NCI-H446 (cell line): ENCODE data around the gene DHCR7.
A peak's percentile ranks its signal among the peaks of the same experiment; 100 is the strongest.

Source experiments
- DNase-seq, 2 experiments: peaks; one replicate each; lab custom pipeline; 2025; lab: John Stamatoyannopoulos, UW

The DHCR7 gene, protein sequence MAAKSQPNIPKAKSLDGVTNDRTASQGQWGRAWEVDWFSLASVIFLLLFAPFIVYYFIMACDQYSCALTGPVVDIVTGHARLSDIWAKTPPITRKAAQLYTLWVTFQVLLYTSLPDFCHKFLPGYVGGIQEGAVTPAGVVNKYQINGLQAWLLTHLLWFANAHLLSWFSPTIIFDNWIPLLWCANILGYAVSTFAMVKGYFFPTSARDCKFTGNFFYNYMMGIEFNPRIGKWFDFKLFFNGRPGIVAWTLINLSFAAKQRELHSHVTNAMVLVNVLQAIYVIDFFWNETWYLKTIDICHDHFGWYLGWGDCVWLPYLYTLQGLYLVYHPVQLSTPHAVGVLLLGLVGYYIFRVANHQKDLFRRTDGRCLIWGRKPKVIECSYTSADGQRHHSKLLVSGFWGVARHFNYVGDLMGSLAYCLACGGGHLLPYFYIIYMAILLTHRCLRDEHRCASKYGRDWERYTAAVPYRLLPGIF

DNA sequence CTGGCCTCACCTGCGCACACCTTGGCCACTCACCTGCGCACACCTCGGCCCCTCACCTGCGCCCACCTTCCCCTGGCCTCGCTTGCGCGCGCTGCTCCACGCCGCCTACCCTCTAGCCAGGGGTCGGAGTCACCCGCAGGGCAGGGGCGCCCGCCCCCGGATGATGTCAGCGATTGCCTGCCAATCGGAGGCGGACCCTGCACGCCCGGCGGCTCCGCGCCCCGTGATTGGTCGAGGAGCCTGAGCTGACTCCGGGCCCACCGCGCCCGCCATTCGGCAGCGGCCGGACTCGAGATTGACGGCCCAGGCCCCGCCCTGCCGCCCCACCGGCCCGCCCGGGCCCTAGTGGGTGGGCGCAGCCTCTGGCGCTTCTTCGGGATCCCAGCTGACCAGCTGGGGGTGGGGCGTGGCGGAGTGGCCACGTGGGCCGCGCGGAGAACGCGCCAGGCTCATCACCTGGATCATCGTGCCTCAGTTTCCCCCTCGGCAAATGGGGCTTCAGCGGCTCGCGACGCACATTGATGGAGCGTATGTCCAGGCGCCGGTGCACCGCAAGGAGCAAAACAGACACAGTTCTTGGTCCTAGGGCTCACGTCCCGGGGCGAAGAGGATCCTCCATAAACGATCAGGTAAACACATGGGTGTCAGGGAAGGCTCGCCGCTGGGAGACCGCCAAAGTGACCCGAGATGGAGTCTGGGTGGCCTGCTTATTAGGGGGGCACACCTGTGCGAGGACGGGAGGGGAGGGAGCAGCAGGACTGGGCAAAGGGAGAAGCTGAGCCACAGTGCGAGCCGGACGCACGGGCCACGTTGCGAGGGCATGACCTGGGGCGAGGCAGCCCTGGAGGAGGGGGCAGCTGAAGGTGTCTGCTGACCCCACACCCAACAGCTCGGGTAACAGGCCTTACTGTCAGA is at the start of gene DHCR7:
Gene DHCR7 (minus strand): TSS at position 137 of the 915 bp plus-strand sequence. CDS start 3,441 bp downstream, outside the sequence.
- DNase-seq: peak; percentile 87 to 98

DNA sequence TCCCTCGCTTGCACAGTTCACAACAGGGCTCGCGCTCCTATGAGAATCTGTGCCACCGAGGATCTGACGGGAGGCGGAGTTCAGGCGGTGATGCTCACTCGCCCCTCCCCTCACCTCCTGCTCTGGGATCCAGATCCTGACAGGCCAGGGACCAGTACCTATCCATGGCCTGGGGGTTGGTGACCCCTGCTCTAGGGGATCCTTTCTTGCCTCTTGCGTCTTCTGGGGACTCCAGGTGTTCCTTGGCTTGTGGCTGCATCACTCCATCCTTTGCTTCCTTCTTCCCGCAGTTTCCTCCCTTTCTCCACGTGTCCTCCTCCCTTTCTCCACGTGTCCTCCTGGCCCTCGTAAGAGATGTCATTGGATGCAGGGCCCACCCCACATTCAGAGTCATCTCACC is 48.2 kb upstream of the DHCR7 start:
- DNase-seq: no peak

DNA sequence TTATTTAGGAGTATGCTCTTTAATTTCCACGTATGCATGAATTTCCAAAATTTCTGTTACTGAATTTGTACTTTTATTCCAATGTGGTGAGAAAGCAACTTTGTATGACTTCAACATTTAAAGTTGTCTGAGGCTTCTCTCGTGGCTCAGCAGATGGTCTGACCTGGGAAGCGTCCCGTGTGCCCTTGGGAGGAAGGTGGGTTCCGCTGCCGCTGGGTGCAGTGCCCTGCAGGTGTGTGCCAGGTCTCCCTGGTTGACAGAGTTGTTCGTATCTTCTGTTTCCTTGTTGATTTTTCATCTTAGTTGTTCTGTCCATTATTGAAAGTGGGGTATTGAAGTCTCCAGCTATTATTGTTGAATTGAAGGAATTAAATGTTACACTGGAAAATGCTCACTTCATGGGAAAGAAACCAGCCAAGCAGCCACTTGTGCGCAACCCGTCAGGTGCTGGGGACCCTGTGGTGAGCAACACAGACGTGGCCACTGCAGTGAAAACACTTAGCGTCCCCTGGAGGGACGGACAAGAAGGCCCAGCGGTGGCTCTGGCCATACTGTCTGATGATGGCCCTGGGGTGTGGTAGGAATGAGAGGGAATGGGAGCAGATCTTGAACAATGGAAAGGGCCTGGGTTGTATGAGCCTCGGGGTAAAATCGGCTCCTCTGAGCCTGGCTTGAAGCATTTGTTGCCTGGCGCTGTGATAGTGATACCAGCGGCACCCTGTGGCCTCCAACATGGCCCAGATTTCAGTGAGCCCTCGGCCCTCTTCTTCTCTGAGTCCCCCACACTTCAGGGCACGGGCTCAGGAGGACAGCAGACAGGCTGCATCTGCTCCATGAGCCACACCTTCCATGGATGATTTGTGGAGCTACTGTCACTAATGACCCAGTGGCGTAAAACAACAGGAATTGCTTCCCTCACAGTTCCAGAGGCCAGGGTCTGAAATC is 47.4 kb upstream of the DHCR7 start:
- DNase-seq: no peak

DNA sequence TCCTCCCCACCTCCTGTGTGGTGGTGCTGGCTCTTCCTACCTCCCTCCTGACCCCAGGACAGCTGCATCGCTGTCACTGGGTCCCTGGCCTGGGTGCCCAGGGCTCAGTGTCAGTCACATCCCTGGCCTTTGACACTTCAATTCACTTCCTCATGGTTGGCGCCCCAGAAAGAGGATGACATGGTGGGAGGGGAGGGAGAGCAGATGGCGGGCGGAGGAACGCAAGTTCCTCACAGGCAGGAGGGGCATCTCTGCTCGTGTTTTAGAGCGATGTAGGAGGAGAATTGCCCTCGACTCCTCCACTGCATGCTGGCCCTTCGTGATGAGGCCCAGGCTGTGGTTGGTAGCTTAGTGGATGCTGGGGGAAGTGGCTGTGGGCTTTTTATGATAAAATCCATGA is 43.7 kb upstream of the DHCR7 start:
- no peak for DNase-seq

DNA sequence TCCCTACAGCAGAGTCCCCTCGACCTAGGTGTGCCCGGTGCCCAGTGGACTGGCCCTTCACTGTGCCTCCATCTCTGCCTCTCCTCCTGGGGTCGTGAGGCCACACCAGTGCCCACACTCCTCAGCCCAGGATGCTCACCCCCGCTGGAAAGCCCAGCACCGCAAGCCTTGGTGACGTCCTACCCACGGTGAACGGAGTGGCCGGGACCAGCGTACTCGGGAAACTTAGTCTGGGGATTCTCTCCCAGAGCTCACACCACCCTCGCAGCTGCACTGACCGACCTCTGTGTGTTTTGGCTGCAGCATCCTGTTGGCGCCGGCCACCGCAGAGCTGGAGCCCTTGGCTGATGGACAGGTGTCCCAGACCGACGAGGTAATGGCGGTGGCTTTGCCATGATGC is 43.3 kb upstream of the DHCR7 start:
- no peak for DNase-seq

DNA sequence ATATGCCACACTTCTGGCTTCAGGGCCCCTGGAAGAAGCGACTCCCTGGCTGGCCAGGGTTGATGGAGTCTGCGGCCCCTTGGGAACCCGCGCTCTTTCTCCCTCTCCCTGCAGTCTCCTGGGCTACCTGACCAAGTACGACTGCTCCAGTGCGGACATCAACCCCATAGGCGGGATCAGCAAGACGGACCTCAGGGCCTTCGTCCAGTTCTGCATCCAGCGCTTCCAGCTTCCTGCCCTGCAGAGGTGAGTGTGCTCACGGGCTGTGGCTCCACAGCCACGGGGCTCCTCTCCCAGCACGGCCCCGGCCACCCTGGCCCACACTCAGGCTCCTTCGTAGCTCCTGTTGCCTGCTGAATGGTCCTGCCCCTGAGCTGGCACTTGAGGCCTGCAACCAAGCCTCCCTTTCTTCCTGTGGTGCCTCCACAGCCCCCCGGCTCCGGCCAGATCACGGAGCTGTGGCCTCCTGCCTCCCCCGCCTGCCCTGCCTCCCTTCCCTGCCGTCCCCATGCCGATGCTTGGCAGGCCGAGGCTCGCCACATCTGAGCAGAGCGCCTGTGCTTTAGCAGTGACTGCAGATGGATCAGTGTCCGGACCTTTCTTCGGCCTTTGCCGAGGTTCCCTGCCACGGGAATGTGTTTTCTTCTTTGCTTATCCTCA is 42.7 kb upstream of the DHCR7 start:
- no peak for DNase-seq

DNA sequence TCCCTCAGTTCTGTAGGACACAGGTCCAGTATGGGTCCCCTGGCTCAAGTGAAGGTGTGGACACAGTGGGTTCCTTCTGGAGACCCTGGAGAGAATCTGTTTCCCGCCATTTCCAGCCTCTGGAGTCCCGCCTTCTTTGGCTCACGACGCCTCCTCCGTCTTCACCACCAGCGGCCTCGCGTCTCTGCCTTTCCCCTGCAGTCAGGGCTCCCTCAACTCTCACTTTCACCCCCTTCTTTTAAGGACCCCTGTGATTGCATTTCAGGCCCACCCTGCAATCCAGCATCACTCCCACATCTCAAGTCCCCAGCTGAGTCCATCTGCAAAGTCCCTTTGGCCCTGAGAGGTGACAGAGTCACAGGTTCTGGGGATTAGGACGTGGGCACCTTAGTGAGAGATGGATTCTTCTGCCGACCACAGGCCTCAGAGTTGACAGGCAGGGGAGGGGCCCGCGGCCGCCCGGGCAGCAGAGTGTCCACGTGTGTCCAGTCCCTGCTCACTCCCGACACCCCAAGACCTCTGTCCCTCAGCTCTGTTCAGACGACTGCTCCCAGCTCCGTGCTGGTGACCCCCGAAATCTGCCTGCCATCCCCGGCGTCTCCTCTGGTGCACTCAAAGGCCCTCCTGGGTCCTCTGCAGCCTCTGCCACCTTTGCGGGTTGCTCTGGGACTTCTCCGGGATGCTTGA is 42.0 kb upstream of the DHCR7 start:
- DNase-seq: no peak

DNA sequence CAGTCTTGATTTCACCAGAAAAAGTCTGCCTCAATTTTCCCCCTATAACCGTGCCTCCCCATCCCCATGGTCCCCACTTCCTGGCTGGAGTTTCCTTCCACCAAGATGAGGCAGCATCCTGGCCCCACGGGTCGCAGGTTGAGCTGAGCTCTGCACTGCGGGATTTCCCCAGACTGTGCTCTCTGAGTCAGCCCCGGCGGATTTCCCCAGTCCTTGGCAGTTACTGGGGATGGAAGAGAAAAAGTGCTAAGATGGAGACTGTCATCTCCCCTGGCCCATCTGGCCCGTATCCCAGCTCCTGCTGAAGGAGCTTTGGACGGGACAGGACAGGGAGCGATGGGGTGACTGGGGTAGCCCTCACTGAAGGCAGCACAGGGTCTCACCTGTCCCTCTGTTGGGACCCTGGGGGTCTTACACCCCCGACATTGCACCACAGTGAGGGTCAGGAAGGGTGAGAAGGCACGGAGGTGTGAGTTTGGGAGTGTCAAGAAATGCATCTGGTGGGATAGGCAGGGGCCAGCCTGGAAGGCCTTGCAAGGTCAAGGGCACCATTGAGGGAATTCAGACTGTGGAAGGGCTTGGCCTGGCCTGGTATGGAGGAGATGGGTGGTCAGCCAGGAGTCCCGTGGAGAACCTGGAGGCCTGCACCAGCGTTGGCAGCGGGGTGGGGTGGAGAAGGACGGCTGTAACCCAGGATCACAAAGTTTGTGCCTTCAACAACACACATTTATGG is 41.3 kb upstream of the DHCR7 start:
- DNase-seq: no peak

DNA sequence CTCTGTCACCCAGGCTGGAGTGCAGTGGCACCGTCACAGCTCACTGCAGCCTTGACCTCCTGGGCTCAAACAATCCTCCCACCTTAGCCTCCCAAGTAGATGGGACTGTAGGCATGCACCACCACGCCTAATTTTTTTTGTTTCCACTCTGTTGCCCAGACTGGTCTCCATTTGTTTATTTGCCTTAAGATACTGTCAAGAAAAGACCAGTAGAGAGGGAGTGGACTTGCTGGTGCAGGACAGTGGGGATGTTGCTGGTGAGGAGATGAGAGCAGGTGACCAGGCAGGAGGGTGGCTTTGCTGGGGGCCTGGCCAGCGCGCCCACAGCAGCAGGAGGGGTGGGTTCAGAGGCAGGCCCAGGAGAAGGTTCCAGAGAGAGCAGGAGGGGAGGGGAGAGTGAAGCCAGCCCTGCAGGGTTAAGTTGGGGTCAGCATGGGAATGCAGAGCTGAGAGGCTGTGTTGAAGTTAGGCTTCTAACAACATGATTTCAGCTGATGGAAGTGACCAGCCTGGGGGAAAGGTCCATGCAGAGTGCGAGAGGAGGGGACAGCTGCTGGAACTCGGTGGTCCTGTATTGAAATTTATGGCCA is 40.6 kb upstream of the DHCR7 start:
- no peak for DNase-seq

DNA sequence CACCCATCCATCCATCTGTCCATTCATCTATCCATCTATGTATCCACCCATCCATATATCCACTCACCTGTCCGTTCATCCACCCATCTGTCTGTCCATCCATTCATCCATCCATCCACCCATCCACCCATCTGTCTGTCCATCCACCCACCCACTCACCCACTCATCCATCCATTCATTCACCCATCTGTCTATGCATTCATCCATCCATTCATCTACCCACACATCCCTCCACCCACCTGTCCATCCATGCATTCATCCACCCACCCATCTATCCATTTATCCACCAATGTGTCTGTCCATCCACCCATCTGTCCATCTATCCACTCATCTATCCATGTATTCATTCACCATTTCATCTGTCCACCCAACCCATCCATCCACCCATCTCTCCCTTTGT is 38.1 kb upstream of the DHCR7 start:
- no peak for DNase-seq

DNA sequence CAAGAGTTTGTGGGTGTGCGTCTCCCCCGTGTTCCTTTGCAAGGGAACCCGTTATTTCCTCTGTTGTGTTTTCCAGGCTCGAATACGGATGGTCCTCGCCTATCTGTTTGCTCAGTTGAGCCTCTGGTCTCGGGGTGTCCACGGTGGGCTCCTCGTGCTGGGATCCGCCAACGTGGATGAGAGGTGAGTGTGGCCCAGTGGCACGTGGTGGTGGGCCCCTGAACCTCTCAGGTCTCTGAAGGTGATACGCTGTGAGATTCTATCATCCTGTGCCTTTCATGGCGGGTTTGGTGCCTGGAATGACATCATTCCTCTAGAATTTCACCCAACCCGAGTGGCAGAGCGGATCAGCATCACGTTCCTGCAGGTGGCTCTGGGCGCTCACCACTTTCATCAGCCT is 37.3 kb upstream of the DHCR7 start:
- no peak for DNase-seq

DNA sequence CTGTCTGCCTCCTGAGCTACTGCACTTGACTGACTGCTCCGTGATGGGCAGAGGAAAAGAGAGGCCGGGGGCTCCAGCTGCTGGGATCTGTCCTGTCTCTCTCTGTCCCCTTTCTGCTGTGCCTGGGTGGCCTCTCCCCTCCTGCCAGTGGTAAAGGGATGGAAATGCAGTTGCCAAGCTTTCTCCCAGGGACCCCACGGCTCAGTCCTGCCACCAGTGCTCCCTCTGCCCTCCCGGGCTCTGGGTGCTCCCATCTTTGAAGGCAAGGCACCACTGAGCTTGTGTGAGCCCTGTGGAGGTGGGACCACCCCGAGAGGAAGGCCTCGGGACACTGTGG is 36.8 kb upstream of the DHCR7 start:
- no peak for DNase-seq

DNA sequence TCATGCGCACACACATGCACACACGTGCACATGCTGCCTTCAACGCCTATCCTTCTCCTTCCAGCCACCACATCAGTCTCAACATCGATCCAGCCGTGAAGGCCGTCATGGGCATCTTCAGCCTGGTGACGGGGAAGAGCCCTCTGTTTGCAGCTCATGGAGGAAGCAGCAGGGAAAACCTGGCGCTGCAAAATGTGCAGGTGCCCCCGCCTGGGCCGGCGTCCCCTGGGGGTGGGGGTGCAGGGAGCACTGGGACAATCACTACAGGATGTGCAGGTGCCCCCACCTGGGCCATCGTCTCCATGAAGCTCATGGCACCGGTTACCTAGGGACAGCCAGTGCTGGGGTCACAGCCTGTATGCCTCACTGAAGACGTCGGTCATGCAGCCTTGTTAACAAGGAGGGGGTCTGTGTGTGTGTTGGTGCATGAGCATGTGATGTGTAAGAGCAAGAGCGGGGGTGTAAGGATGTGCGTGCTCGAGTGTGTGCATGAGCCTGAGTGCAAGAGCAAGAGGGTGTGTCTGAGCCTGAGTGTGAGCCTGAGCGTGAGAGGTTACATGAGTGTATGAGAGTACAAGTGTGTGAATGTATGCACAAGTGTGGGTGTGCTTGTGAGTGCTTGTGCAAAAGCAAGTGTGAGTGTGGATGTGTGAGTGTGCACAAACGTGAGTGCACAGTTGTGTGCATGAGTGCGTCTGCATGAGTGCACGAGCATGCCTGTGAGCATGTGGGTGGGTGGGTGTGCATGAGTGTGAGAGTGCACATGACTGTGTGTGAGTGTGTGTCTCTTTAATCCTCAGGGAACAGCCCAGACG is 36.3 kb upstream of the DHCR7 start:
- no peak for DNase-seq

DNA sequence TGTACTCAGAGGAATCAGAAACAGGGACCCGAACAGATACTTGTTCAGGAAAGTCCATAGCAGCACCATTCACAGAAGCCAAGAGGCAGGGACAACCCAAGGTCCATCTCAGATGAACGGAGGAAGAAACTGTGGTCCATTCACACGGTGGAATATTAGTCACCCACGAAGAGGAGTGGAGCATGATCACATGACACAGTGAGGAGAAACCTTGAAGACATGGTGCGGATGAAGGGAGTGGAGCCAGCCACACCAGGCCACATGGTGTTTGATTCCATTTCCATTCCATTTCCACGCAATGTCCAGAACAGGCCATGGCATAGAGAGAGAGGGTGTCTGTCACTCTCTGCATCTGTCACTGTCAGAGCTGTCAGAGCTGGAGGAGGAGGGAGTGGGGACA is 35.5 kb upstream of the DHCR7 start:
- DNase-seq: no peak

DNA sequence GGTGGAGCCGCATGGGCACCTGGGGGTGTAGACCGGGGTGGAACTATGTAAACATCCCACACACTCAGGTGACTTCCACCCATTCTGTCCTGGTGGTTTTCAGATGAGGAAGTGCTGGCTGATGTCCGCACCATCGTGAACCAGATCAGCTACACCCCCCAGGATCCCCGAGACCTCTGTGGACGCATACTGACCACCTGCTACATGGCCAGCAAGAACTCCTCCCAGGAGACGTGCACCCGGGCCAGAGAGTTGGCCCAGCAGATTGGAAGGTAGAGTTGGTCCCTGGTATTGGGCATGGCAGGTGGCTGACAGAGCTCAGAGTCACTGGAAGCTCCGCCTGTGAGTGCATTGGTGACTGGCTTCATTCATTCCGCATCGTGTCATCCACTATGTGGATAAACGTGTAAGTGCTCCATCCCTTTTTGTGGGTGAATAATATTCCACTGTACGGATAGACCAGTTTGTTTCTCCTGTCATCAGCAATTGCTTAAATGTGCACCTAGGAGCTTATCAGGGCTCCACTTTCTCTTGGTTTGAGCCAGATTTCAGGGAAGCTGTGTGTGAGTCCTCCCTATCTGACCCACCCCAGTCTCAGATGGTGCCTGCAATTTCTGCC is 34.7 kb upstream of the DHCR7 start:
- no peak for DNase-seq

DNA sequence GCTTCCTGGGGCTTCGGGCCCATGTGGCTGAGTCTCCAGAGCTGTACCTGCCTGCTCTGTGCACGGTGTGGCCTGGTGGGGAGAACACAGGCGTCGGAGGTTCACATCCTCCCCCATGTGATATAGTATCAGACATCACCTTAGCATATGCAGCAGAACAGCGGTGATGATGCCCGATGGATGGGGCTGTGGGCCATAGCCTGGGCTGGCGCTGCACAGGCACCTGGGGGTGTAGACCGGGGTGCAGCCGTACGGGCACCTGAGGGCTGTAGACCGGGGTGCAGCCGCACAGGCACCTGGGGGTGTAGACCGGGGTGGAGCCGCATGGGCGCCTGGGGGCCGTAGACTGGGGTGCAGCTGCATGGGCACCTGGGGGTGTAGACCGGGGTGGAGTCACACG is 34.0 kb upstream of the DHCR7 start:
- DNase-seq: no peak

DNA sequence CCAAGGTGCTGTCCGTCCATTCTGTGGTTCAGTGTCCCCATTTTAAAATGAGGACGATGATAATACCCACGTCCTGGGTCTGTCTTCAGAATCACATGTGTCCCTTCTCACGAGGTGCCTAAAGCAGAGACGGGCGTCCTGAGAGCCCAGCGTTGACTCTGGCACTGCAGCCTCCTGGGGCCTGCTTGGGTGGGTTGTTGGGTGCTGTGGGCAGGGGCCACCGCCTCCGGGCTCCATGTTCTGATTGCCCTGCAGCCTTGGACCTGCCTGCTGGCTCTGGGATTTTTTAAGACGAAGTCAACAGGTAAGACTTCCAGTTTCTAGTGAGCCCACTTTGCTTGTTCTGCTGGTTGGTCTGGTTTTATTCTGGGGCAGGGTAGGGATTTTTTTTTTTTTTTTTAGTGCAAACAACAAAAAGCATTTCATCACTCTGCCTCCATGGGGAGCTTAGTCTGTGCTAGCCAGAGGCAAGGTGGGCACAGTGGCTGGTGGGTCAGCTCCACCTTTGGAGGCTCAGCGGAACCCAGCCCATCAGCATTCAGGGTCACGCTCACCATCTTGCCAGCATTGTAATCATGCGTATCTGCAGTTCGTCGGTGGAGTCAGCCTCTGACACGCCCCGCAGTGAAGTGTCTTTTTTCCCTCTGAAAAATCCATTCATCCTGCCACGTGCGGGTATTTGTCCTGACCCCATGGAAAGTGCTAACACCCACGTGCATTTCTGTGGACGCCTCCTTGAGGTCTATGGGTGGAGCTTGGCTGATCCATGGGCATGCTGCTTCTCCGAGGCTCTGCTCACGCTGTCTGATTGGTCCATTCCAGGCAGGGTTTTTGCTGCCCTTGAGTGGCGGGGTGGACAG is 33.1 kb upstream of the DHCR7 start:
- no peak for DNase-seq

DNA sequence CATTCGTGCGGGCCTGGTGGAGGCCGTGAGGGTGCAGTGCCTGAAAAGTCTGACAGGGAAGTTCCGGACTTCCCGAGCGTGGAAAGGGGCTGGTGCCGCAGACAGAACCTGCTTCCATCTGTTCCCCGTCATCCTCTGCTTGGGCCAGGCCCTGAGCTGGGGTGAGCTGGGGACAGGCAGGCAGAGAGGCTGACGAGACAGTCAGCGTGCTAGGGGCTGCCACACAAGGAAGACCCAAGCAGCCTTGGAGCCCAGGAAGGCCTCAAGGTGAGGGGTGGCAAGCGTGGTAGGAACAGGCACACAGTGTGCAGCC is 30.3 kb upstream of the DHCR7 start:
- DNase-seq: no peak
